HEK293 (cell line): ENCODE measurements around the gene LIMK1.

Source experiments
- KLF10 ChIP-seq: fragments of 450-650 bp; IDR thresholded peaks from 2 replicates; pipeline ENCODE4 v1.5.1; 2018; ENCODE audit warnings: missing biosample characterization, mild to moderate bottlenecking, missing genetic modification characterization
- OSR2 ChIP-seq: fragments of 450-650 bp; formaldehyde crosslinking; IDR thresholded peaks from 2 replicates; pipeline ENCODE4 v1.5.1; 2016; ENCODE audit warnings: missing biosample characterization, missing genetic modification characterization
- OVOL3 ChIP-seq: fragments of 450-650 bp; formaldehyde crosslinking; IDR thresholded peaks from 2 replicates; pipeline ENCODE4 v1.5.1; 2016; ENCODE audit warnings: missing biosample characterization, missing genetic modification characterization
- ZBTB21 ChIP-seq: fragments of 450-650 bp; formaldehyde crosslinking; IDR thresholded peaks from 2 replicates; pipeline ENCODE4 v1.5.1; 2017; ENCODE audit warnings: missing biosample characterization, missing genetic modification characterization
- ZBTB7A ChIP-seq: fragments of 450-650 bp; formaldehyde crosslinking; IDR thresholded peaks from 2 replicates; pipeline ENCODE4 v1.5.1; 2016; ENCODE audit warnings: low read depth, missing biosample characterization, missing genetic modification characterization
- ZNF138 ChIP-seq: fragments of 450-650 bp; formaldehyde crosslinking; IDR thresholded peaks from 2 replicates; pipeline ENCODE4 v1.5.1; 2016; ENCODE audit warnings: missing biosample characterization, missing genetic modification characterization, borderline replicate concordance
- ZNF433 ChIP-seq: fragments of 450-650 bp; formaldehyde crosslinking; IDR thresholded peaks from 2 replicates; pipeline ENCODE4 v1.5.1; 2016; ENCODE audit warnings: missing biosample characterization, missing genetic modification characterization, low read depth
- ZNF473 ChIP-seq: fragments of 450-650 bp; formaldehyde crosslinking; IDR thresholded peaks from 2 replicates; pipeline ENCODE4 v1.5.1; 2017; ENCODE audit warnings: missing biosample characterization, missing genetic modification characterization
- ZNF521 ChIP-seq: fragments of 450-650 bp; formaldehyde crosslinking; IDR thresholded peaks from 2 replicates; pipeline ENCODE4 v1.5.1; 2017; ENCODE audit warnings: missing biosample characterization, mild to moderate bottlenecking, missing genetic modification characterization
- ZNF548 ChIP-seq: fragments of 450-650 bp; formaldehyde crosslinking; IDR thresholded peaks from 2 replicates; pipeline ENCODE4 v1.5.1; 2016; ENCODE audit warnings: missing biosample characterization, missing genetic modification characterization
- ZNF561 ChIP-seq: fragments of 450-650 bp; IDR thresholded peaks from 2 replicates; pipeline ENCODE4 v1.5.1; 2018; ENCODE audit warnings: missing biosample characterization, missing genetic modification characterization, borderline replicate concordance
- ZNF747 ChIP-seq: fragments of 450-650 bp; formaldehyde crosslinking; IDR thresholded peaks from 2 replicates; pipeline ENCODE4 v1.5.1; 2016; ENCODE audit warnings: missing biosample characterization, missing genetic modification characterization
- TF ChIP-seq, protein P1 (sequence below): fragments of 450-650 bp; formaldehyde crosslinking; IDR thresholded peaks from 2 replicates; pipeline ENCODE4 v1.5.1; 2016; ENCODE audit warnings: missing biosample characterization, missing genetic modification characterization
- TF ChIP-seq, protein P2 (sequence below): fragments of 450-650 bp; formaldehyde crosslinking; IDR thresholded peaks from 2 replicates; pipeline ENCODE4 v1.5.1; 2016; ENCODE audit warnings: missing biosample characterization, missing genetic modification characterization, low read depth

GRCh38 chr7:74078461-74078860 is 5.1 kb upstream of the LIMK1 start:
- TF ChIP-seq ZNF138 (tag by site-specific recombination) (no peak), KLF10 (tag by site-specific recombination) (no peak), ZBTB7A (tag by site-specific recombination) (no peak), ZNF433 (tag by site-specific recombination) (no peak), ZNF561 (tag by site-specific recombination) (no peak), ZNF747 (no peak), ZNF521 (tag by site-specific recombination) (no peak), ZNF473 (no peak), OVOL3 (no peak), ZNF548 (tag by site-specific recombination) (no peak), ZBTB21 (no peak), OSR2 (tag by site-specific recombination) (no peak)
- TF ChIP-seq, protein P1, sequence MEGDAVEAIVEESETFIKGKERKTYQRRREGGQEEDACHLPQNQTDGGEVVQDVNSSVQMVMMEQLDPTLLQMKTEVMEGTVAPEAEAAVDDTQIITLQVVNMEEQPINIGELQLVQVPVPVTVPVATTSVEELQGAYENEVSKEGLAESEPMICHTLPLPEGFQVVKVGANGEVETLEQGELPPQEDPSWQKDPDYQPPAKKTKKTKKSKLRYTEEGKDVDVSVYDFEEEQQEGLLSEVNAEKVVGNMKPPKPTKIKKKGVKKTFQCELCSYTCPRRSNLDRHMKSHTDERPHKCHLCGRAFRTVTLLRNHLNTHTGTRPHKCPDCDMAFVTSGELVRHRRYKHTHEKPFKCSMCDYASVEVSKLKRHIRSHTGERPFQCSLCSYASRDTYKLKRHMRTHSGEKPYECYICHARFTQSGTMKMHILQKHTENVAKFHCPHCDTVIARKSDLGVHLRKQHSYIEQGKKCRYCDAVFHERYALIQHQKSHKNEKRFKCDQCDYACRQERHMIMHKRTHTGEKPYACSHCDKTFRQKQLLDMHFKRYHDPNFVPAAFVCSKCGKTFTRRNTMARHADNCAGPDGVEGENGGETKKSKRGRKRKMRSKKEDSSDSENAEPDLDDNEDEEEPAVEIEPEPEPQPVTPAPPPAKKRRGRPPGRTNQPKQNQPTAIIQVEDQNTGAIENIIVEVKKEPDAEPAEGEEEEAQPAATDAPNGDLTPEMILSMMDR (tag by site-specific recombination), result no peak
- TF ChIP-seq, protein P2, sequence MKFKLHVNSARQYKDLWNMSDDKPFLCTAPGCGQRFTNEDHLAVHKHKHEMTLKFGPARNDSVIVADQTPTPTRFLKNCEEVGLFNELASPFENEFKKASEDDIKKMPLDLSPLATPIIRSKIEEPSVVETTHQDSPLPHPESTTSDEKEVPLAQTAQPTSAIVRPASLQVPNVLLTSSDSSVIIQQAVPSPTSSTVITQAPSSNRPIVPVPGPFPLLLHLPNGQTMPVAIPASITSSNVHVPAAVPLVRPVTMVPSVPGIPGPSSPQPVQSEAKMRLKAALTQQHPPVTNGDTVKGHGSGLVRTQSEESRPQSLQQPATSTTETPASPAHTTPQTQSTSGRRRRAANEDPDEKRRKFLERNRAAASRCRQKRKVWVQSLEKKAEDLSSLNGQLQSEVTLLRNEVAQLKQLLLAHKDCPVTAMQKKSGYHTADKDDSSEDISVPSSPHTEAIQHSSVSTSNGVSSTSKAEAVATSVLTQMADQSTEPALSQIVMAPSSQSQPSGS (tag by site-specific recombination), result no peak
